Measurements from ENCODE around the gene FXR2. TPM values are rescaled to one million over a fixed set of nuclear protein-coding genes. Genes with fewer than 3 reads are reported as not detected.
A peak's percentile ranks its signal among the peaks of the same experiment; 100 is the strongest.

Gene FXR2
- total RNA-seq, 1 experiment from 2014 or later: 35.1 TPM

GRCh38 chr17:7579001-7579833, 35.5 kb downstream of the FXR2 start, which contains the start of gene CD68 (continued):
- TF ChIP-seq E2F5 (CRISPR knock-in tag; IDR thresholded peaks at IDR 0.05): 0 out of 2 replicates have a peak, but pooled peaks have one; percentile 29
- no peak for TF ChIP-seq ZSCAN18 (CRISPR knock-in tag; IDR thresholded peaks at IDR 0.05)
- peak; percentile 98 for TF ChIP-seq AR (CRISPR knock-in tag; IDR thresholded peaks at IDR 0.05)
- TF ChIP-seq FOXP1 (CRISPR knock-in tag; IDR thresholded peaks at IDR 0.05; ENCODE audit: borderline replicate concordance): no peak; the same call in 1 of the 2 replicates
- TF ChIP-seq PRRX2 (CRISPR knock-in tag; IDR thresholded peaks at IDR 0.05): peak; percentile 96
- no peak for TF ChIP-seq ATF2 (CRISPR knock-in tag; IDR thresholded peaks at IDR 0.05; ENCODE audit: borderline replicate concordance, low read depth)
- TF ChIP-seq NFYB (CRISPR knock-in tag; conservative IDR thresholded peaks at IDR 0.05; ENCODE audit: low read depth): 0 out of 2 replicates have a peak, but pooled peaks have one; percentile 12
- TF ChIP-seq ZNF532 (CRISPR knock-in tag; IDR thresholded peaks at IDR 0.05; ENCODE audit: borderline replicate concordance): peak; percentile 91
- peak; percentile 96 for TF ChIP-seq KAT7 (CRISPR knock-in tag; IDR thresholded peaks at IDR 0.05; ENCODE audit: borderline replicate concordance)

GRCh38 chr17:7577327-7578199, 37.1 kb downstream of the FXR2 start:
- Mint-ChIP-seq H3K4me3 (no peak overlapping the region), H3K36me3 (peaks cover 59% of the 10 kb centered on the region), H3K9me3 (no peaks in the 10 kb centered on the region), H3K4me1 (peaks cover 64% of the 10 kb centered on the region), H3K27ac (peak overlapping the region; percentile 87), H3K27me3 (ENCODE audit: low read depth) (no peaks in the 10 kb centered on the region)
- TF ChIP-seq PREB (CRISPR knock-in tag; IDR thresholded peaks at IDR 0.05; ENCODE audit: borderline replicate concordance) (no peak), PRDM15 (CRISPR knock-in tag; IDR thresholded peaks at IDR 0.05) (no peak), ZNF219 (CRISPR knock-in tag; IDR thresholded peaks at IDR 0.05; ENCODE audit: borderline replicate concordance) (no peak), TEAD4 (CRISPR knock-in tag; IDR thresholded peaks at IDR 0.05) (0 out of 2 replicates have a peak, but pooled peaks have one; percentile 9), HMGA2 (CRISPR knock-in tag; IDR thresholded peaks at IDR 0.05) (no peak)
- CTCF ChIA-PET: interaction anchor here (4.3 kb wide), 1 partner anchor 17 kb away, joined by 17 read pairs; no protein-coding TSS in a partner anchor
- POLR2A ChIA-PET: interaction anchor here (1.1 kb wide), 1 partner anchor 20 kb away, joined by 3 read pairs; no protein-coding TSS in a partner anchor
- DNase-seq (ENCODE audit: low spot score) (no peak), ATAC-seq (no peak)
